ENCODE data around the gene TRIM34. TPM values are rescaled to one million over a fixed set of nuclear protein-coding genes. Genes with fewer than 3 reads are reported as not detected.

TRIM34 gene
- total RNA-seq, 1 experiment from 2014 or later = 0.42 TPM

DNA sequence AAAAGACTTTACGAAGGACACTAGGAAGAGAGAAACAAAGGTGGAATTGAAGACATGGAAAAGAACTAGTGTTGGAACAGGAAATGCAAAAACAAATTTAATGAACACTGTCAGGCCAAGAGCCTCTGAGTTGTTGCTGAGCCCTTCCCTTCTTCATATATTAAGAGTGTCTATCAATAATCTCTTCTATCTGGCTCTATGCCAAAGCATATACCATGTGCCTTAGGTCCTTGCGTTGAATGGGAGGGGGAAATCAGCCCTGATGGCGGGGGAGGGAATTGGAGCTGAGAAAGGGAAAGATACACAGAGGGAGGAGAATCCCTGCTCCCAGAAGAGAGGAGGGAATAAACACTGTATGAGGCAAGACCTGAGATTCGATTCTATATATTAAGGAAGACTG, 49.6 kb upstream of the TRIM34 start:
- ATAC-seq = no peak
- RAD21 ChIA-PET (ENCODE audit: low non-redundant PET in 1 of 2, low total read pairs in 2 of 2, uncharacterized antibody in 2 of 2, unreplicated experiment in 2 of 2) = no interaction called here
- H3K9me3 ChIP-seq (ENCODE audit: control insufficient read depth in 1 of 2, insufficient read depth in 1 of 2, low read depth in 1 of 2, low read length in 2 of 2) = no peaks in the 10 kb centered on the region
- H3K4me3 ChIP-seq (replicated peaks in 1 of 2; ENCODE audit: low read depth in 1 of 2, low read length in 2 of 2) = no peak overlapping the region
- H3K4me1 ChIP-seq (ENCODE audit: control insufficient read depth in 1 of 2, insufficient read depth in 2 of 2, low read length in 2 of 2) = no peaks in the 10 kb centered on the region
- H3K27me3 ChIP-seq (ENCODE audit: insufficient read depth, low read length) = peaks cover 36% of the 10 kb centered on the region; the same call in 1 of the 2 replicates
- H3K9me2 ChIP-seq (ENCODE audit: insufficient read depth) = no peaks in the 10 kb centered on the region
- H3K79me2 ChIP-seq (ENCODE audit: insufficient read depth, low read length) = no peaks in the 10 kb centered on the region
- no TSS peak for BruUV-seq (replicated peaks)
- TF ChIP-seq, protein P1, sequence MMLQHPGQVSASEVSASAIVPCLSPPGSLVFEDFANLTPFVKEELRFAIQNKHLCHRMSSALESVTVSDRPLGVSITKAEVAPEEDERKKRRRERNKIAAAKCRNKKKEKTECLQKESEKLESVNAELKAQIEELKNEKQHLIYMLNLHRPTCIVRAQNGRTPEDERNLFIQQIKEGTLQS (IDR thresholded peaks at IDR 0.05) = no peak
- TF ChIP-seq CBX3 (IDR thresholded peaks at IDR 0.05; ENCODE audit: low read depth) (no peak), EZH2 (IDR thresholded peaks at IDR 0.05) (no peak), ELF1 (IDR thresholded peaks at IDR 0.05; ENCODE audit: borderline replicate concordance, low read depth) (no peak), JUND (IDR thresholded peaks at IDR 0.05) (no peak), CEBPB (IDR thresholded peaks at IDR 0.05; ENCODE audit: low read depth) (no peak), EGR1 (IDR thresholded peaks at IDR 0.05; ENCODE audit: low read depth) (no peak), POLR2AphosphoS5 (IDR thresholded peaks at IDR 0.05; ENCODE audit: low read depth, low read length) (no peak), ZFX (IDR thresholded peaks at IDR 0.05) (no peak)
- TF ChIP-seq, protein P2, sequence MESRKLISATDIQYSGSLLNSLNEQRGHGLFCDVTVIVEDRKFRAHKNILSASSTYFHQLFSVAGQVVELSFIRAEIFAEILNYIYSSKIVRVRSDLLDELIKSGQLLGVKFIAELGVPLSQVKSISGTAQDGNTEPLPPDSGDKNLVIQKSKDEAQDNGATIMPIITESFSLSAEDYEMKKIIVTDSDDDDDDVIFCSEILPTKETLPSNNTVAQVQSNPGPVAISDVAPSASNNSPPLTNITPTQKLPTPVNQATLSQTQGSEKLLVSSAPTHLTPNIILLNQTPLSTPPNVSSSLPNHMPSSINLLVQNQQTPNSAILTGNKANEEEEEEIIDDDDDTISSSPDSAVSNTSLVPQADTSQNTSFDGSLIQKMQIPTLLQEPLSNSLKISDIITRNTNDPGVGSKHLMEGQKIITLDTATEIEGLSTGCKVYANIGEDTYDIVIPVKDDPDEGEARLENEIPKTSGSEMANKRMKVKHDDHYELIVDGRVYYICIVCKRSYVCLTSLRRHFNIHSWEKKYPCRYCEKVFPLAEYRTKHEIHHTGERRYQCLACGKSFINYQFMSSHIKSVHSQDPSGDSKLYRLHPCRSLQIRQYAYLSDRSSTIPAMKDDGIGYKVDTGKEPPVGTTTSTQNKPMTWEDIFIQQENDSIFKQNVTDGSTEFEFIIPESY (IDR thresholded peaks at IDR 0.05; ENCODE audit: extremely low read depth, insufficient replicate concordance, low read length) = no peak
- TF ChIP-seq, protein P3, sequence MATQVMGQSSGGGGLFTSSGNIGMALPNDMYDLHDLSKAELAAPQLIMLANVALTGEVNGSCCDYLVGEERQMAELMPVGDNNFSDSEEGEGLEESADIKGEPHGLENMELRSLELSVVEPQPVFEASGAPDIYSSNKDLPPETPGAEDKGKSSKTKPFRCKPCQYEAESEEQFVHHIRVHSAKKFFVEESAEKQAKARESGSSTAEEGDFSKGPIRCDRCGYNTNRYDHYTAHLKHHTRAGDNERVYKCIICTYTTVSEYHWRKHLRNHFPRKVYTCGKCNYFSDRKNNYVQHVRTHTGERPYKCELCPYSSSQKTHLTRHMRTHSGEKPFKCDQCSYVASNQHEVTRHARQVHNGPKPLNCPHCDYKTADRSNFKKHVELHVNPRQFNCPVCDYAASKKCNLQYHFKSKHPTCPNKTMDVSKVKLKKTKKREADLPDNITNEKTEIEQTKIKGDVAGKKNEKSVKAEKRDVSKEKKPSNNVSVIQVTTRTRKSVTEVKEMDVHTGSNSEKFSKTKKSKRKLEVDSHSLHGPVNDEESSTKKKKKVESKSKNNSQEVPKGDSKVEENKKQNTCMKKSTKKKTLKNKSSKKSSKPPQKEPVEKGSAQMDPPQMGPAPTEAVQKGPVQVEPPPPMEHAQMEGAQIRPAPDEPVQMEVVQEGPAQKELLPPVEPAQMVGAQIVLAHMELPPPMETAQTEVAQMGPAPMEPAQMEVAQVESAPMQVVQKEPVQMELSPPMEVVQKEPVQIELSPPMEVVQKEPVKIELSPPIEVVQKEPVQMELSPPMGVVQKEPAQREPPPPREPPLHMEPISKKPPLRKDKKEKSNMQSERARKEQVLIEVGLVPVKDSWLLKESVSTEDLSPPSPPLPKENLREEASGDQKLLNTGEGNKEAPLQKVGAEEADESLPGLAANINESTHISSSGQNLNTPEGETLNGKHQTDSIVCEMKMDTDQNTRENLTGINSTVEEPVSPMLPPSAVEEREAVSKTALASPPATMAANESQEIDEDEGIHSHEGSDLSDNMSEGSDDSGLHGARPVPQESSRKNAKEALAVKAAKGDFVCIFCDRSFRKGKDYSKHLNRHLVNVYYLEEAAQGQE (IDR thresholded peaks at IDR 0.05; ENCODE audit: low read depth) = no peak
- TF ChIP-seq, protein P4, sequence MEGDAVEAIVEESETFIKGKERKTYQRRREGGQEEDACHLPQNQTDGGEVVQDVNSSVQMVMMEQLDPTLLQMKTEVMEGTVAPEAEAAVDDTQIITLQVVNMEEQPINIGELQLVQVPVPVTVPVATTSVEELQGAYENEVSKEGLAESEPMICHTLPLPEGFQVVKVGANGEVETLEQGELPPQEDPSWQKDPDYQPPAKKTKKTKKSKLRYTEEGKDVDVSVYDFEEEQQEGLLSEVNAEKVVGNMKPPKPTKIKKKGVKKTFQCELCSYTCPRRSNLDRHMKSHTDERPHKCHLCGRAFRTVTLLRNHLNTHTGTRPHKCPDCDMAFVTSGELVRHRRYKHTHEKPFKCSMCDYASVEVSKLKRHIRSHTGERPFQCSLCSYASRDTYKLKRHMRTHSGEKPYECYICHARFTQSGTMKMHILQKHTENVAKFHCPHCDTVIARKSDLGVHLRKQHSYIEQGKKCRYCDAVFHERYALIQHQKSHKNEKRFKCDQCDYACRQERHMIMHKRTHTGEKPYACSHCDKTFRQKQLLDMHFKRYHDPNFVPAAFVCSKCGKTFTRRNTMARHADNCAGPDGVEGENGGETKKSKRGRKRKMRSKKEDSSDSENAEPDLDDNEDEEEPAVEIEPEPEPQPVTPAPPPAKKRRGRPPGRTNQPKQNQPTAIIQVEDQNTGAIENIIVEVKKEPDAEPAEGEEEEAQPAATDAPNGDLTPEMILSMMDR (IDR thresholded peaks at IDR 0.05 in 2 of 3, conservative IDR thresholded peaks at IDR 0.05 in 1 of 3; ENCODE audit: borderline replicate concordance in 1 of 3, insufficient read depth in 1 of 3, low read depth in 2 of 3, low read length in 2 of 3) = no peak
- H4K20me1 ChIP-seq (ENCODE audit: insufficient read depth) = no peaks in the 10 kb centered on the region
- CTCF ChIA-PET = no interaction called here
- H3K36me3 ChIP-seq (ENCODE audit: control insufficient read depth in 1 of 2, insufficient read depth in 2 of 2, low read length in 2 of 2) = no peaks in the 10 kb centered on the region
- no peak overlapping the region for H2AFZ ChIP-seq (ENCODE audit: low read depth, low read length, poor library complexity, severe bottlenecking)
- DNase-seq (ENCODE audit: low read depth, low spot score) = no peak
- POLR2A ChIA-PET = no interaction called here
- no peak overlapping the region for H3K4me2 ChIP-seq (ENCODE audit: low read length)
- H3K27ac ChIP-seq (ENCODE audit: low read depth, low read length) = no peak overlapping the region
- no peak overlapping the region for H3K9ac ChIP-seq (ENCODE audit: low read length)
- intact Hi-C loops (cut with micrococcal nuclease) = no loop called here

All from HCT116 (cell line).